K562 (cell line): Measurements from ENCODE around the gene MYH9. TPM values are rescaled to one million over a fixed set of nuclear protein-coding genes. Genes with fewer than 3 reads are reported as not detected.
"Not testable (repeated sequence)": the region's sequence is repeated elsewhere in the genome, so short reads cannot be mapped to it uniquely, and the experiment has no call there.

ENCODE experiments used
- ATAC-seq: fragments of 200-7000 bp; cut with Tn5 transposase; 3 replicates; pipeline ENCODE4 v1.9.1; 2020; ENCODE audit warnings: moderate library complexity
- BruUV-seq: library from RNA; stranded (reverse); fragments of 400-500 nt; replicated peaks from 2 replicates; lab custom pipeline; 2021; lab: Mats Ljungman, UMichigan
- CTCF ChIA-PET: fragments of 300-600 bp; formaldehyde crosslinking; extraction: SDS; loops from one replicate; lab custom pipeline; 2021; ENCODE audit warnings: low intra/inter-chr PET ratio; lab: Yijun Ruan, JAX
- POLR2A ChIA-PET: fragments of 300-600, 350-650 bp; sonication (Branson Sonifier 250); formaldehyde crosslinking; extraction: SDS; loops from one replicate; lab custom pipeline; 2021; ENCODE audit warnings: antibody characterized with exemption, inconsistent platforms; lab: Yijun Ruan, JAX
- DNase-seq, 4 experiments: peaks; one replicate each; pipeline versions ENCODE4 v3.0.0 to v3.0.0-alpha.2; 2011 to 2018; ENCODE audit warnings: low spot score in 3 of 4, mixed read lengths in 3 of 4; ENCODE audit errors: extremely low read depth in 1 of 4
- FAIRE-seq: peaks from 2 replicates; lab custom pipeline; 2011; peaks lifted over from hg19 to GRCh38; lab: Jason Lieb, UNC
- H2AFZ ChIP-seq: 2 replicates; pipeline ENCODE4 v1.6.0; 2011; ENCODE audit warnings: low read depth, low read length, control low read depth, inconsistent platforms
- H3K27ac ChIP-seq: fragments of 200-600 bp; 3 replicates; pipeline ENCODE4 v1.8.0; 2011; ENCODE audit warnings: low read depth, mild to moderate bottlenecking, control low read depth, inconsistent platforms, low read length, moderate library complexity, mixed read lengths; ENCODE audit errors: extremely low read depth
- H3K27me3 ChIP-seq, 2 experiments: fragments of 300-600 bp in 1 of 2; 2 replicates in 1 of 2; 3 replicates in 1 of 2; pipeline versions ENCODE4 v1.6.0 to v1.8.0; 2011; ENCODE audit warnings: inconsistent platforms in 2 of 2, low read length in 2 of 2, mild to moderate bottlenecking in 1 of 2, mixed read lengths in 1 of 2, moderate library complexity in 1 of 2; ENCODE audit not compliant: control insufficient read depth in 2 of 2, insufficient read depth in 2 of 2
- H3K36me3 ChIP-seq: fragments of 300-600 bp; 3 replicates; pipeline ENCODE4 v1.8.0; 2011; ENCODE audit warnings: mild to moderate bottlenecking, low read length, inconsistent platforms; ENCODE audit not compliant: control insufficient read depth, insufficient read depth
- H3K4me1 ChIP-seq, 2 experiments: fragments of 200-600 bp in 1 of 2; replicated peaks in 1 of 2; 2 replicates in 1 of 2; 3 replicates in 1 of 2; pipeline versions ENCODE4 v1.5.1 to v1.8.0; 2011; ENCODE audit warnings: inconsistent platforms in 2 of 2, low read length in 2 of 2, mild to moderate bottlenecking in 1 of 2, mixed read lengths in 1 of 2, moderate library complexity in 1 of 2; ENCODE audit not compliant: control insufficient read depth in 2 of 2, insufficient read depth in 2 of 2
- H3K4me2 ChIP-seq: 2 replicates; pipeline ENCODE4 v1.6.1; 2011; ENCODE audit warnings: low read length, control low read depth, inconsistent platforms, mixed read lengths; ENCODE audit not compliant: insufficient read depth
- H3K4me3 ChIP-seq: fragments of 200-600 bp; sonication (generic), shearing (Covaris generic); 2 replicates; pipeline ENCODE4 v1.5.1; 2016; ENCODE audit warnings: control low read depth, inconsistent platforms
- H3K79me2 ChIP-seq: fragments of 200-600 bp; 3 replicates; pipeline ENCODE4 v1.8.0; 2011; ENCODE audit warnings: low read length, inconsistent platforms; ENCODE audit not compliant: control insufficient read depth, insufficient read depth
- H3K9ac ChIP-seq, 2 experiments: 2 replicates each; pipeline versions ENCODE4 v1.6.0 to v1.6.1; 2011; ENCODE audit warnings: low read depth in 2 of 2, low read length in 2 of 2, control low read depth in 1 of 2, inconsistent platforms in 1 of 2, mild to moderate bottlenecking in 1 of 2, mixed read lengths in 1 of 2; ENCODE audit not compliant: insufficient read depth in 1 of 2
- H3K9me1 ChIP-seq: one replicate; pipeline ENCODE4 v1.6.0; 2011; ENCODE audit warnings: inconsistent platforms, mild to moderate bottlenecking, low read length, moderate library complexity; ENCODE audit not compliant: control insufficient read depth, insufficient read depth
- H3K9me3 ChIP-seq: replicated peaks from 2 replicates; pipeline ENCODE4 v1.5.1; 2011; ENCODE audit warnings: low read depth, low read length, inconsistent platforms; ENCODE audit not compliant: control insufficient read depth, insufficient read depth
- H4K20me1 ChIP-seq: replicated peaks from 2 replicates; pipeline ENCODE4 v1.6.1; 2011; ENCODE audit warnings: low read length, inconsistent platforms, mixed read lengths; ENCODE audit not compliant: control insufficient read depth, insufficient read depth
- ATF3 ChIP-seq, 2 experiments: fragments of 450-650 bp in 1 of 2; sonication (generic) in 1 of 2; formaldehyde crosslinking in 1 of 2; IDR thresholded peaks in 1 of 2; conservative IDR thresholded peaks in 1 of 2; 2 replicates each; pipeline versions ENCODE4 v1.6.1 to v1.8.1; 2016 to 2023; ENCODE audit warnings: mild to moderate bottlenecking in 2 of 2, moderate library complexity in 2 of 2, inconsistent platforms in 1 of 2, missing genetic modification reagents in 1 of 2
- CHD1 ChIP-seq: fragments of 200-600 bp; sonication (generic); IDR thresholded peaks from one replicate; pipeline ENCODE4 v1.6.1; 2012; ENCODE audit warnings: mild to moderate bottlenecking, moderate library complexity, low read length, inconsistent platforms
- FOSL1 ChIP-seq: fragments of 200-800 bp; sonication (Bioruptor generic); conservative IDR thresholded peaks from 2 replicates; pipeline ENCODE4 v1.6.1; 2016; ENCODE audit warnings: missing genetic modification characterization, missing compliant biosample characterization
- ILF3 ChIP-seq: fragments of 450-650 bp; IDR thresholded peaks from 2 replicates; pipeline ENCODE4 v1.6.1; 2018; ENCODE audit warnings: antibody characterized with exemption, mild to moderate bottlenecking, moderate library complexity, borderline replicate concordance
- JUN ChIP-seq, 2 experiments: sonication (generic) in 1 of 2; formaldehyde crosslinking in 1 of 2; IDR thresholded peaks; 2 replicates each; pipeline versions ENCODE4 v1.6.1 to v1.8.0; 2012 to 2022; ENCODE audit warnings: borderline replicate concordance in 2 of 2, mild to moderate bottlenecking in 2 of 2, improper control_type of control experiment in 1 of 2, low read depth in 1 of 2, low read length in 1 of 2, missing genetic modification reagents in 1 of 2
- JUND ChIP-seq, 2 experiments: IDR thresholded peaks; 2 replicates in 1 of 2; 3 replicates in 1 of 2; pipeline ENCODE4 v1.6.1; 2011; ENCODE audit warnings: borderline replicate concordance in 2 of 2, low read depth in 2 of 2, low read length in 2 of 2, improper control_type of control experiment in 1 of 2, missing biosample characterization in 1 of 2, missing genetic modification characterization in 1 of 2, missing genetic modification reagents in 1 of 2
- MTA3 ChIP-seq: fragments of 450-650 bp; formaldehyde crosslinking; IDR thresholded peaks from 2 replicates; pipeline ENCODE4 v1.6.1; 2017; ENCODE audit warnings: mild to moderate bottlenecking, borderline replicate concordance
- MYBL2 ChIP-seq, 2 experiments: fragments of 450-650 bp in 1 of 2; sonication (generic) in 1 of 2; formaldehyde crosslinking in 1 of 2; IDR thresholded peaks; 2 replicates each; pipeline versions ENCODE4 v1.6.1 to v1.8.1; 2017 to 2022; ENCODE audit warnings: borderline replicate concordance in 1 of 2, inconsistent platforms in 1 of 2, low read depth in 1 of 2, mild to moderate bottlenecking in 1 of 2, missing genetic modification reagents in 1 of 2, moderate library complexity in 1 of 2
- PTBP1 ChIP-seq: fragments of 200-400 bp; formaldehyde crosslinking; IDR thresholded peaks from 2 replicates; pipeline ENCODE4 v1.6.1; 2017; ENCODE audit warnings: low read depth, low read length
- RHOXF2B ChIP-seq: fragments of 250-450 bp; sonication (Bioruptor Pico); conservative IDR thresholded peaks from 2 replicates; pipeline ENCODE4 v1.5.1; 2021
- WGBS: fragments of 100-300 bp; shearing (Covaris generic); methylation state at CpG from one replicate; pipeline ENCODE4 v1.1.6; 2016; ENCODE audit warnings: low coverage, mixed read lengths; ENCODE audit not compliant: insufficient coverage; ENCODE audit errors: missing lambda C conversion rate; 5-methylcytosine and 5-hydroxymethylcytosine counted together
- in situ Hi-C: fragments of 300-500 bp; cut with MboI; formaldehyde crosslinking; loops from 4 replicates; pipeline ENCODE4 v1.15.0; 2018; ENCODE audit warnings: inconsistent platforms, mixed read lengths
- intact Hi-C: fragments of 100-400 bp; cut with micrococcal nuclease; formaldehyde crosslinking; loops from 2 replicates; pipeline ENCODE4 v1.14.2; 2022
- polyA plus RNA-seq, 8 experiments: library from polyadenylated mRNA; depleted of rRNA in 4 of 8; stranded (reverse) in 5 of 8; unstranded in 3 of 8; fragments of >200 nt; fragmentation: Nextera tagmentation in 2 of 8; fragmentation: Illumina TruSeq in 1 of 8; extraction: Ambion mirVana in 2 of 8; extraction: Trizol in 1 of 8; gene quantifications; 2 replicates each; pipeline versions ENCODE4 v1.2.1 to v1.2.3, GENCODE V29; 2011 to 2014; ENCODE audit warnings: inconsistent platforms in 1 of 8, missing spikeins in 1 of 8
- total RNA-seq, 7 experiments: library from RNA; depleted of rRNA in 6 of 7; stranded (reverse); fragments of >200 nt in 6 of 7; fragmentation: Illumina TruSeq in 2 of 7; extraction: Trizol in 2 of 7; gene quantifications; 2 replicates each; pipeline versions ENCODE4 v1.2.1 to v1.2.3, GENCODE V29; 2011 to 2021; ENCODE audit warnings: low replicate concordance in 1 of 7

MYH9 gene
- total and polyA plus RNA-seq, 9 of the 15 experiments (the other 6 are each of a cell fraction or from before 2014, with no cell fraction given): 0.71 to 111 (median 24.6) TPM

- ATAC-seq (peak; percentile 13; the same call in 1 of the 3 replicates), FAIRE-seq (peak; percentile 90), DNase-seq (peak; percentile 31 to 58 (median 40))
- Histone ChIP-seq H3K4me1 (peaks cover 17 to 30% of the 10 kb centered on the region in 2 experiments), H4K20me1 (no peaks in the 10 kb centered on the region), H3K27ac (no peak overlapping the region), H3K9me1 (no peaks in the 10 kb centered on the region), H3K27me3 (no peaks in the 10 kb centered on the region), H3K9ac (0 out of 4 replicates have a peak overlapping the region, but pooled peaks of 1 of the 2 experiments have one; percentile 1), H3K4me3 (no peak overlapping the region), H3K4me2 (no peak overlapping the region), H3K79me2 (no peaks in the 10 kb centered on the region), H3K9me3 (no peaks in the 10 kb centered on the region), H3K36me3 (no peaks in the 10 kb centered on the region), H2AFZ (0 out of 2 replicates have a peak overlapping the region, but pooled peaks have one; percentile 9)
- CTCF ChIA-PET: no interaction called here
- POLR2A ChIA-PET: interaction anchor here (0.6 kb wide), 1 partner anchor 14 kb away, joined by 3 read pairs; no protein-coding TSS in a partner anchor
- TF ChIP-seq JUN (IDR thresholded peaks at IDR 0.05; ENCODE audit: borderline replicate concordance, low read depth, low read length): 0 out of 2 replicates have a peak, but pooled peaks have one; percentile 33
- TF ChIP-seq JUN (CRISPR knock-in tag; IDR thresholded peaks at IDR 0.05; ENCODE audit: borderline replicate concordance): no peak
- TF ChIP-seq FOSL1 (tag): peak; percentile 63
- no peak for TF ChIP-seq MTA3
- no peak for TF ChIP-seq RHOXF2B
- TF ChIP-seq ILF3: no peak
- no peak for TF ChIP-seq PTBP1
- TF ChIP-seq ATF3 (IDR thresholded peaks at IDR 0.05): peak; percentile 71
- TF ChIP-seq ATF3 (CRISPR knock-in tag; conservative IDR thresholded peaks at IDR 0.05): no peak
- TF ChIP-seq CHD1: no peak
- TF ChIP-seq MYBL2 (IDR thresholded peaks at IDR 0.05; ENCODE audit: low read depth): no peak
- TF ChIP-seq MYBL2 (CRISPR knock-in tag; IDR thresholded peaks at IDR 0.05; ENCODE audit: borderline replicate concordance): no peak
- TF ChIP-seq JUND (IDR thresholded peaks at IDR 0.05; ENCODE audit: borderline replicate concordance, low read depth, low read length): peak; percentile 79
- TF ChIP-seq JUND (tag; IDR thresholded peaks at IDR 0.05; ENCODE audit: borderline replicate concordance, low read depth, low read length): peak; percentile 65; the same call in 1 of the 3 replicates
- intact Hi-C loops: no loop called here
- in situ Hi-C loops: no loop called here
- no TSS peak for BruUV-seq
- WGBS: 31% methylated on average over 8 of the region's 9 CpGs
Observed at GRCh38 chr22:36430863-36431262, 43.1 kb upstream of the MYH9 start.

GRCh38 chr22:36427952-36428351 lies 40.2 kb upstream of the MYH9 start:
- ATAC-seq, H2AFZ ChIP-seq, H3K4me3 ChIP-seq, H3K79me2 ChIP-seq, CTCF ChIA-PET, H3K27ac ChIP-seq, BruUV-seq, DNase-seq, FAIRE-seq, H3K36me3 ChIP-seq, H3K9ac ChIP-seq, H4K20me1 ChIP-seq, H3K9me3 ChIP-seq, H3K4me2 ChIP-seq, H3K27me3 ChIP-seq, POLR2A ChIA-PET, intact Hi-C loops, H3K9me1 ChIP-seq, in situ Hi-C loops: not testable (repeated sequence)
- WGBS: 68% methylated on average over 9 of the region's 11 CpGs
- peaks cover 26 to 30% of the 10 kb centered on the region in 2 experiments for H3K4me1 ChIP-seq
